CD4-positive, alpha-beta T cell treated with Interferon alpha-2 for 1 hour (primary cell): ENCODE results near the gene ZKSCAN7.
"Not testable (repeated sequence)": the region's sequence is repeated elsewhere in the genome, so short reads cannot be mapped to it uniquely, and the experiment has no call there.

Experiments used
- DNase-seq, 2 donors: peaks; one replicate each; pipeline ENCODE4 v3.0.0-alpha.2; 2020 to 2022

ZKSCAN7 gene

DNA sequence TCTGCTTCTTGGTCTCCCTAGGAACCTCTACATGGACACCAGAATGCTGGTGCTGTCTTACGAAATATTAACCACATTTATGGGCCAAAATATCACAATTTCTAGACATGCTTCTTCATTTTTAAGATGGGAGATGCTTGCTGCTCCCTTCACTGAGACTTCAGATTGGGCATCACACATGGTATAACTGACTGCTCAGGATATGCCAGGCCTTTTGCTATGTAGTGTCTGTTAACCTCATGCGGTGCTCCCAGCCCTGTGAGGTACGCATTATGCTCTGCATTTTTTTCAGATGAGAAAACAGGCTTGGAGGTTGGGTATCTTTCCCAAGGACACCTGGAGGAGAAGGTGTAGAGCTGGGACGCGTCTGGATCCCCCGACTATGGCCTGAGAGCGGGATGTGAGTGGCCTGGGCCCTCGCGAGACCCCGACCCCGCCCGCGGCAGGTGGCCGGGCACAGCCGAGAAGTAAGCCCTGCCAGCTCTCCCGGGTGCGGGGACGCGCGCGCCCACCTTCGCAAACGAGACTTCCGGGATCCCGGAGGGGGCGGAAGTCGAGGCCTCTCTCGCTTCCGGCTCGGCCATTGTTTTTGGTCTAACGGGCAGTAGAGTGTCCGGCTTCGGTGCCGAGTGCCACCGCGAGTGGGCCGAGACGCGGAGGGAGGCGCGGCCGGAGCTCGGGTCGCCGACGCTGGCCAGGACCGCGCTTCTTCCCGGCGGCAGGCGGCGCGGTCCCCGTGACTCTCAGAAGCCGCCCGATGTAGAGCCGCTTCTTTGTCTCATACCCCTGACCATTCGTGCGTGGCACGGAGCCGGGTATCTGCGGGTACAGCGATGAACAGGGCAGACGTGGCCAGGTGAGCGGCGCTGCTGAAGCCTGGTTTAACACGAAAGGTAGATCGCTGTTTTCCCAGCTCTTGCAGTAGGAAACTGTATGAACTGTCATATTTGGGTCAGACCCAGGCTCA is at the start of gene ZKSCAN7:
TSS of gene ZKSCAN7 (plus strand) at position 568 of the 967 bp plus-strand sequence. CDS start 1,855 bp downstream, outside the sequence.
- peak; percentile 45 to 54 for DNase-seq

DNA sequence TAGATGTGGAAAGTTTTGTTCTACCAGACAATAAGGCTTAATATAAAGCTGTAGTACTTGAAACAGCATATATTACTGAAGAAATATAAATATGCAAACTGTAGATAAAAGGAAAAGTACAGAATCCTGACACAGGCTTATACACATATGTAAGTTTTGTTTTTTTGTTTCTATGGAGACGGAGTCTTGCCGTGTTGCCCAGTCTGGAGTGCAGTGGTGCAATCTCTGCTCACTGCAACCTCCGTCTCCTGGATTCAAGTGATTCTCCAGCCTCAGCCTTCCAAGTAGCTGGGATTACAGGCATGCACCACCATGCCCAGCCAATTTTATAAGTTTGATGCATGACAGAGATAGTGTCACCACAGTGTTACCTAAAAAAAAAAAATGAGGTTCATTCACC is 48.4 kb upstream of the ZKSCAN7 start:
- no peak for DNase-seq

GRCh38 chr3:44506961-44507360 is 48.0 kb upstream of the ZKSCAN7 start:
- no peak for DNase-seq

- peak in 1 of 2 donors; percentile 1 for DNase-seq
These were observed 45.5 kb upstream of the ZKSCAN7 start for GRCh38 chr3:44509393-44509921.

- peak in 1 of 2 donors; percentile 28 for DNase-seq
These were observed 45.0 kb upstream of the ZKSCAN7 start for GRCh38 chr3:44510000-44510368.

DNA sequence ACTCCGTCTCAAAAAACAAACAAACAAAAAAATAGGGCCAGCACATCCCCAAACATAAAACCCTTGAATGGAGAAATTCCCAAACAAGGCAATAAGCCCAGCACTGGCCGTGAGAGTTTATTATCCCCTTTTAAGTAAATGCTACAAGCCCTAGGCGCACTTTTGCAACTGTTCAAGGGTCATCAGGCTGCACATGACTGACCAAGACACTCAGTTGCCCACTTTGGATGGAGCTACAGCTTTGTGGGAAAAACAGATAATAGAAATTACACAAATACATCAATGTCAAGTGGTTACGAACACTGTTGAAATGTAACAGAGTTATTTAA is 43.8 kb upstream of the ZKSCAN7 start:
- DNase-seq, result no peak

- DNase-seq, result no peak
These were observed 41.5 kb upstream of the ZKSCAN7 start for GRCh38 chr3:44513513-44513912.

- DNase-seq, result no peak
These were observed 38.8 kb upstream of the ZKSCAN7 start for GRCh38 chr3:44516230-44516629.

DNA sequence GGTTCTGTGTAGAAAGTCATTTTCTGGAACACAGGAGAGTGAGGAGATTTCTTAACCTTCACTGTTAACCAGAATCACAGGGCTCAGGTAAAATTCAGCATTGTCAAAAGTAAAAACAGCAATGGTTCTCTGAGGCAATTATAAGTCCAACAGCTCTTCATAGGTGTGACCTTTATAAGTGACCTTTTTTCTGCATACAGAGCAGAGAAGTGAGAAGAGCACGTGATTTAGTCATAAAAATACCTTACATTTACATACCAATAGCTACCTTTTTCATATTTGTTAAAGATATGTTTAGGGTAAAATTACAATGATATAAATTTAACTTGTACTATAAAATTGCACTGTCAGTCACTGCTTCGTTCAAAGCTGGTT is 36.2 kb upstream of the ZKSCAN7 start:
- no peak for DNase-seq

- DNase-seq, result no peak
These were observed 33.3 kb upstream of the ZKSCAN7 start for GRCh38 chr3:44521721-44522120.

DNA sequence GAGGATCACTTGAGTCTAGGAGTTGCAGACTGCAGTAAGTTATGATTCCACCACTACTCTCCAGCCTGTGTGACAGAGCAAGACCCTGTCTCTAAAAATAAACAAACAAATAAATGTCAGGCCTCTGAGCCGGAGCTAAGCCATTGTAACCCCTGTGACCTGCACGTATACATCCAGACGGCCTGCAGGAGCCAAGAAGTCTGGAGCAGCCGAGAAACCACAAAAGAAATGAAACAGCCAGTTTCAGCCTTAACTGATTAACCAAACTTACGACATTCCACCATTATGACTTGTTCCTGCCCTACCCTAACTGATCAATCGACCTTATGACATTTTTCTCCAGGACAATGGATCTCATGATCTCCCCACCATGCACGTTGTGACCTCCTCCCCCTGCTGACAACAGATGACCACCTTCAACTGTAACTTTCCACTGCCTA is 32.5 kb upstream of the ZKSCAN7 start:
- no peak for DNase-seq

DNA sequence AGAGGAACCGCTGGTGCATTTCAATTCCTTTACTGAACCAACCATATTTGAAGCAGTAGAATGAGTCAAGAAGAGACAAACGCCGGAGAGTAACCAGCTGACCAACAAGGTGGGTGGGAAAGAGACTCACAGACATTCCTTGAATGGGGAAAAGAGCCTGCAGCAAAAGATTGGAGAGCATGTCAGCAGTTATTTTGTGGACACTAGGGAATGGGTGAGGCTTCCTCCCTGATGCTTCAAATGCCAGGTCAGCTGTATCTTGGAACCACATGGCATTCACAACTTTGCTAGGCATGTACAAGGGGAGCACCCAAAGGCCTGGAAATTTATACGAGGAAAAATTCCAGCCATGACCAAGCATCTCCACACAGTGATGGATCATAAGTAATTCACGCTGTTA is 29.9 kb upstream of the ZKSCAN7 start:
- no peak for DNase-seq

DNA sequence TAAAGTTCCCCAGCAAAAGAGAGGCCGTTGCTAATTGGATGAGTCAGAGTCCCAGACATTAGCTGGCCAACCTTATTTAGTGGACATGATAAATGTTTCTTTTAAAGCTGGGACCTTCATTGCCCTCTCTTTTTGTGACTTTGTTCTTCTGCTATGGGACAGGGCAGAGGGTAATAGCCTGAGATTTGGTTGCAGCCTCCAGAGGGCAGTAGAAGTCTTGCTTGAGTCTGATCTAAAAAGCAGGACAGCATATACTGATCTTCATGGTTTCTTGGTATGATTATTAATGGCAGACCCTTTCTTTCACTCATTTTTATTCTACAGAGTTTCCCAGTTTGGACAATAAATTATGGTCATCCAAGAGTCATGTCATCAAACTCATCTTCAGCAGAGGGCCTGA is 25.1 kb upstream of the ZKSCAN7 start:
- DNase-seq, result no peak

DNA sequence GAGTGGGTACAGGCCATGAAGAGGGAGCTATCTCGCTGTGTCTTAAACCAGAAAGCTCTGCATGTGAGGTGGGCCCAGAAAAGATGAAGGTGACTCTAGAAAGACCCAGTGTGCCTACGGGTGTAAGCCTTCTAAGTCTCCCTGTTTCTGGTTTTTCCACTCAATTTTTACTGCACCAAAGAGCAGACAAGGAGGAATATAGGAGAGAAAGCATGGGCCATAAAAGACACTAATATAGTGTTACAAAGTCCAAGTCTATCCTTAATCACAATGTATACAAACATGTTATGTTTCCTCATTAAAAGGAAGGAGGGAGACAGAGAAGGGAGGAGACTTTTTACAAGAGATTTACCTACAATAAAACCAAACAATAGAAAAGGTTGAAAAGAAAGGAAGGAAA is 24.1 kb upstream of the ZKSCAN7 start:
- DNase-seq, result no peak

DNA sequence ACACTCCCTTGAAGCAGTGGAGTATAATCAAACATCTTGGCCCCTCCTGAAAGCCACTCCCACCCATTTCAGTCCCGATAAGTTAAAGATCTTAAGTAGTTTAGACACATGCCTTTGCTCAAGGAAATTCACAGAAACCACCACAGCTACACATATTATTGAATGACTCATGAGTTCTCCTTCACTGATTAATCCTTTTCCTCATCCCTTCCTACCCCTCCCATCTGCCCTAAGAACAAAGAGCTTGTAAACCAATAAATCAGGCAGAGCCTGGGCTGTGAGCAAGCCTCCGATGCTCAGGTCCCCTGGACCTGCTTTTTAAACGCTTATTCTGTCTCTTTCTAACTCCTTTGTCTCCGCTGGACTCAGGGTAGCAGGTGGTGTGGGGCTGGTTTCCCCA is 20.3 kb upstream of the ZKSCAN7 start:
- not testable (repeated sequence) for DNase-seq

GRCh38 chr3:44535364-44535763 is 19.6 kb upstream of the ZKSCAN7 start:
- DNase-seq, result no peak

GRCh38 chr3:44544811-44545210 is 10.2 kb upstream of the ZKSCAN7 start:
- DNase-seq, result not testable (repeated sequence)

GRCh38 chr3:44555723-44556122 is 730 bp downstream of the ZKSCAN7 start:
- DNase-seq, result no peak

- DNase-seq, result no peak
These were observed 2.1 kb downstream of the ZKSCAN7 start for GRCh38 chr3:44557074-44557473.

GRCh38 chr3:44561076-44561475 is 6.1 kb downstream of the ZKSCAN7 start:
- no peak for DNase-seq

- DNase-seq, result no peak
These were observed 7.2 kb downstream of the ZKSCAN7 start for GRCh38 chr3:44562147-44562546.

DNA sequence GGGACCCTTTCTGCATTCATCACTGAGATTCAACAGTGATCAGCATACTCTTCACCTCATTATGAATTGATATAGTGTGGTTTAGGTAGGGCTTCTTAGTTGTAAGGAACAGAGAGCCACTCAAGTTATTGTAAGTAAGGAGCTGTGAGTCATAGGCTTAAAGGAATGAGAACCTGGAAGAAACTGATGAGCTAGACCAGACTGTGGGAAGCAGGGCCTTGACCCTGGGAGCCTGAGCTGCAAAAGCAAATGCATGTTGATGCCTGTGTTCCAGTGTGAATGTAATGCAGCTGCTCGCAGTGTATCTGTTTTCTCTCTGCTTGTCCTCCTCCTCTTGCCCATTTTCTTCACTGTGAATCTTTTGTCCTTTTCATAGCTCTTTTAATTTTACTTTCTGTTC is 13.6 kb downstream of the ZKSCAN7 start:
- no peak for DNase-seq

- DNase-seq, result no peak
These were observed 16.0 kb downstream of the ZKSCAN7 start for GRCh38 chr3:44571024-44571423.

- no peak for DNase-seq
These were observed 21.6 kb downstream of the ZKSCAN7 start for GRCh38 chr3:44576613-44577012.
